Rectal smooth muscle tissue (tissue), 1 donor: ENCODE results near the gene EFNA2.
"Not testable (repeated sequence)": the region's sequence is repeated elsewhere in the genome, so short reads cannot be mapped to it uniquely, and the experiment has no call there.

Source experiments
- H3K27ac ChIP-seq: one replicate; pipeline ENCODE4 v1.7.0; 2013; ENCODE audit warnings: low read depth, low read length, inconsistent platforms
- H3K27me3 ChIP-seq: one replicate; pipeline ENCODE4 v1.7.0; 2013; ENCODE audit warnings: low read length; ENCODE audit not compliant: control insufficient read depth, insufficient read depth
- H3K36me3 ChIP-seq: one replicate; pipeline ENCODE4 v1.7.0; 2013; ENCODE audit warnings: low read length; ENCODE audit not compliant: control insufficient read depth, insufficient read depth
- H3K4me1 ChIP-seq: one replicate; pipeline ENCODE4 v1.7.0; 2013; ENCODE audit warnings: low read length; ENCODE audit not compliant: control insufficient read depth, insufficient read depth
- H3K4me3 ChIP-seq: one replicate; pipeline ENCODE4 v1.7.0; 2013; ENCODE audit warnings: low read length
- H3K9ac ChIP-seq: one replicate; pipeline ENCODE4 v1.7.0; 2013; ENCODE audit warnings: low read length

Gene EFNA2

GRCh38 chr19:1322198-1322981 is 36.7 kb downstream of the EFNA2 start:
- H3K9ac ChIP-seq = no peak overlapping the region
- H3K27ac ChIP-seq = no peak overlapping the region
- H3K36me3 ChIP-seq = no peaks in the 10 kb centered on the region
- H3K4me1 ChIP-seq = peaks cover 2% of the 10 kb centered on the region
- no peak overlapping the region for H3K4me3 ChIP-seq
- H3K27me3 ChIP-seq = peaks cover 12% of the 10 kb centered on the region

GRCh38 chr19:1324249-1324805 is 38.7 kb downstream of the EFNA2 start:
- H3K27me3 ChIP-seq = peaks cover 9% of the 10 kb centered on the region
- peaks cover 2% of the 10 kb centered on the region for H3K4me1 ChIP-seq
- peak overlapping the region; percentile 51 for H3K4me3 ChIP-seq
- no peaks in the 10 kb centered on the region for H3K36me3 ChIP-seq
- H3K9ac ChIP-seq = no peak overlapping the region
- H3K27ac ChIP-seq = no peak overlapping the region

DNA sequence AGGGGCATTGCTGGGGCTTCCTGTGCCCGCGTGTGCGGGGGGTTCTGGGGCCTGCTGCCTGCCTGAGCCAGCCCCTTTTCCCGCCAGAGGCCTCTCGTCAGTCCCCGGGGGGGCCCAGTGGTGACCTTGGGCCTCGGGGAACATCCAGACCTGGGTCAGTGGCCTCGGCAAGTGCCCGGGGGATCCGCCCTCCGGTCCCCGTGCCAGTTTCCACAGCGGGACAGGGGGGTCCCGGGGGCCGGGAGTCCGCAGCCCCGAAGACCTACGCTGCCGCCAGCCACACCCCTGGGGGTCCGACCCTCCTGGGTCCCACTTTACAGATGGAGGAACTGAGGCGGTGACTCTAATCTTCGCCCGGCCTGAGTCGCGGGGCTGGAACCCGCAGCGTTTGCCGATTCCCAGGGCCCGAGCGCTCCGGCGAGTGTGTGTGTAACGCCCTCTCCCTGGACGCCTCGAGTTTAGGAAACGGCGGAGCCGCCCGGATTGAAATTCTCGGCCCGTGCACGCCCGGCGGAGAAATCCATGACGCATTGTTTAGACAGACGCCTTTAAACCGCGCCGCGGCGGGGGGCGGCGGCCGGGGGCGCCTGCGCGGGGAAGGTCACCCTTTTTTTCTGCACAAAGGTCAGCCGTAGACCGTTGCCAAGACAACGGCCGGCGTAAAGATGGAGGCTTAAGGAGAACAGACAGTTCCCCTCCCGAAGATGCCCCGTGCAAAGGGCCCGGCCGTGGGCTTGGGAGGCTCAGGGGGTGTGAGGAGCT is 39.3 kb downstream of the EFNA2 start:
- peaks cover 9% of the 10 kb centered on the region for H3K27me3 ChIP-seq
- peaks cover 2% of the 10 kb centered on the region for H3K4me1 ChIP-seq
- H3K4me3 ChIP-seq = peak overlapping the region; percentile 51
- no peak overlapping the region for H3K9ac ChIP-seq
- no peaks in the 10 kb centered on the region for H3K36me3 ChIP-seq
- H3K27ac ChIP-seq = no peak overlapping the region

- H3K27me3 ChIP-seq = peaks cover 9% of the 10 kb centered on the region
- H3K27ac ChIP-seq = no peak overlapping the region
- no peaks in the 10 kb centered on the region for H3K36me3 ChIP-seq
- H3K4me1 ChIP-seq = peaks cover 2% of the 10 kb centered on the region
- peak overlapping the region; percentile 51 for H3K4me3 ChIP-seq
- no peak overlapping the region for H3K9ac ChIP-seq
These were observed 40.1 kb downstream of the EFNA2 start for GRCh38 chr19:1325568-1326294.

- Histone ChIP-seq H3K4me3 (no peak overlapping the region), H3K9ac (no peak overlapping the region), H3K27me3 (peaks cover 9% of the 10 kb centered on the region), H3K27ac (no peak overlapping the region), H3K4me1 (peaks cover 2% of the 10 kb centered on the region), H3K36me3 (no peaks in the 10 kb centered on the region)
These were observed 41.5 kb downstream of the EFNA2 start for GRCh38 chr19:1327125-1327524.

GRCh38 chr19:1332208-1332607 is 46.5 kb downstream of the EFNA2 start:
- not testable (repeated sequence) for H3K27ac ChIP-seq, H3K4me3 ChIP-seq, H3K9ac ChIP-seq, H3K36me3 ChIP-seq, H3K27me3 ChIP-seq, H3K4me1 ChIP-seq

DNA sequence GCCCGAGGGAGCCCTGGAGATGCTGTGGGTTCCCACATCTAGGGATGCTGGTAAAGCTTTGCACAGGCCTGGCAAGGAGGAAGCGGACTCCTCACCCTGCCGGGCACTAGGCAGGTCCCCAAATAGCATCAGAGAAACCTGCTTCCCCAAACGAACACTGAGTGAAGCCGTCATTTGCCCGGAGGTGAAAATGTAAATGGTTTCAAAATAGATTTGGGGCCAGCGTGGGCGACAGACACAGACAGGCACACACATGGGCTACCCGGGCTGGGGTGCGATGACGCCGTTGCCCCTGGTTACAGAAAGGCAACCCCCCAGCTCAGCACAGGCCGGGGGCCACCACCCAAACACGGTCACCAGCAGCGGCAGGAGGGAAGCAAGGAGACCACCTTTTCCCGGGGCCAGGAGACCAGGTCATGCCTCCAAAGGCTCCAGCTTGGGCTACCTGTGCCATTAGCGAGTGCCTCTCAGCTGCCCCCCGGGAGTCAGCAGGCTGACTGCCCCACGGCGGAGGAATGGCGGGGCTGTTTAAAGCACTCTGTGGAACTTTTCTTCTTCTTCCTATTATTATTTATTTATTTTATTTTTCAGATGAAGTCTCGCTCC is 50.5 kb downstream of the EFNA2 start:
- no peak overlapping the region for H3K27ac ChIP-seq
- no peaks in the 10 kb centered on the region for H3K27me3 ChIP-seq
- H3K4me3 ChIP-seq = no peak overlapping the region
- H3K36me3 ChIP-seq = no peaks in the 10 kb centered on the region
- H3K9ac ChIP-seq = no peak overlapping the region
- H3K4me1 ChIP-seq = no peaks in the 10 kb centered on the region

GRCh38 chr19:1340681-1341469 is 55.2 kb downstream of the EFNA2 start:
- no peaks in the 10 kb centered on the region for H3K4me1 ChIP-seq
- no peak overlapping the region for H3K9ac ChIP-seq
- H3K27ac ChIP-seq = no peak overlapping the region
- H3K36me3 ChIP-seq = no peaks in the 10 kb centered on the region
- no peaks in the 10 kb centered on the region for H3K27me3 ChIP-seq
- H3K4me3 ChIP-seq = no peak overlapping the region

- H3K9ac ChIP-seq = no peak overlapping the region
- H3K27me3 ChIP-seq = no peaks in the 10 kb centered on the region
- no peaks in the 10 kb centered on the region for H3K36me3 ChIP-seq
- H3K4me3 ChIP-seq = no peak overlapping the region
- H3K4me1 ChIP-seq = no peaks in the 10 kb centered on the region
- H3K27ac ChIP-seq = no peak overlapping the region
These were observed 57.4 kb downstream of the EFNA2 start for GRCh38 chr19:1343041-1343440.

GRCh38 chr19:1349211-1349610 is 63.5 kb downstream of the EFNA2 start:
- H3K4me3 ChIP-seq = no peak overlapping the region
- H3K9ac ChIP-seq = no peak overlapping the region
- no peaks in the 10 kb centered on the region for H3K4me1 ChIP-seq
- H3K36me3 ChIP-seq = no peaks in the 10 kb centered on the region
- no peak overlapping the region for H3K27ac ChIP-seq
- H3K27me3 ChIP-seq = no peaks in the 10 kb centered on the region

- Histone ChIP-seq H3K4me1 (peaks cover 1% of the 10 kb centered on the region), H3K36me3 (no peaks in the 10 kb centered on the region), H3K9ac (no peak overlapping the region), H3K4me3 (no peak overlapping the region), H3K27me3 (no peaks in the 10 kb centered on the region), H3K27ac (no peak overlapping the region)
These were observed 65.2 kb downstream of the EFNA2 start for GRCh38 chr19:1350867-1351266.
